Activated T-helper 1 cell treated with anti-CD3 and anti-CD28 coated beads, Interleukin-2, amount 50 U/mL, for 16 hours (primary cell): ENCODE results near the gene FRG2C.
"Not testable (repeated sequence)": the region's sequence is repeated elsewhere in the genome, so short reads cannot be mapped to it uniquely, and the experiment has no call there.

Source experiments
- DNase-seq, 2 donors: peaks; one replicate each; pipeline ENCODE4 v3.0.0-alpha.2; 2020; ENCODE audit warnings: low read depth in 1 of 2, low spot score in 1 of 2

The FRG2C gene

GRCh38 chr3:75669348-75670297 lies 5.5 kb downstream of the FRG2C start:
- DNase-seq = peak in 1 of 2 donors; percentile 26

GRCh38 chr3:75670298-75671286 lies 6.5 kb downstream of the FRG2C start:
- DNase-seq = not testable (repeated sequence)

GRCh38 chr3:75671287-75672139 lies 7.4 kb downstream of the FRG2C start:
- DNase-seq = not testable (repeated sequence)

- DNase-seq = not testable (repeated sequence)
Observed at GRCh38 chr3:75672140-75672775, 8.1 kb downstream of the FRG2C start.

DNA sequence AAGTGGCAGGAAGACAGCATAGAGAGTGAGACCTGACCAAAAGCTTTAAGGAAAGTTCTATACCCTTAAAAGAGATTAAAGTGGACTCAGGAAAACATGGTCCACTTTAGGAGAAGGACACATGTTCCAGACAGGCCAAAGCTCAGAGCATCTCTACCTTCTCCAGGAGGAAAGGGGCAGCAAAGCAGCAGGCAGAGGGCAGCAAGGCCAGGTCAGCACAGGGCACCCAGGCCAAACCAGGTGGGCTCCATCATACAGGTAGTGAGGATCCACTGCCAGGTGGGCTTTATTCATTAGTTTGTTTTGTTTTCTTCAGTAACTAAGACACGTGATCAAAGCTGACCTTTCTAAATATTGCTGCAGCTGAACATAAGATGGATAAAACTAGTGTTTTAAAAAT lies 19.8 kb downstream of the FRG2C start:
- not testable (repeated sequence) for DNase-seq

DNA sequence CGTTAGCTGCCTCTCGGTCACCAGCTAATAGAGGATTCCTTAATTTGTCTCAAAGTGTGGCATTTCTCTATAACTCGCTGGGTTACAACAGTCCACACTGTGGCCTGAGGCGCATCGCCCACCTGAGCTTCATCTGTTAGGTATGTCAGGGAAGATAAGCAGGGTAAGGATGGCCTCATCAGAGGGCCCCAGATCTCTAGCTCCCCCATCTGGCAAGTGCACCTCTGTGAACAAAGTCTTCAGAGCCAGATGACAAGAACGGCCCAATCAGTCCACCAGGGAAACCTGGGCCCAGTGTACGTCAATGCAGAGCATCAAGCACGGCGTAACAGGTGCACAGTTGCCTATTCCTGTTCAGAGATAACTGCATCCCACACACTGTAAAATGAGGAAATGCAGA lies 23.2 kb downstream of the FRG2C start:
- no peak for DNase-seq

DNA sequence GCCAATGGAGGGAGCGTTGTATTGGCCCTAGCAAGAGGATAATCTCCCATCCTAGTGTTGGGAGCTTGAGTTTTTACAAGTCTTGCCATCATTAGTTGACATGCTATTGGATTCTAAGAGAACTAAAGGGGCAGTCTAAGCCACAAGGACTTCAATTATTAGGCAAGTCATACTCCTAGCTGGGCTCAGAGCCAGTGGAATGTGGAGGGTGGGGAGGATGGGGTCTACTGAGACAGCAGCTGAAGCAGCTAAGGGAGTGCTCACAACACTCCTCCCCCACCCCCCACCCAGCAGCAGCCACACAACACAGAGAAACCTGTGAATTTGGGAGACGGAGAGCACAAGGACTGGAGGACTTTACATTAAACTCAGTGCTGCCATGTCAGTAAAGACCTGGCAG lies 27.9 kb downstream of the FRG2C start:
- DNase-seq = no peak
